Kidney (tissue), 14 donors: Measurements from ENCODE around the gene MAP2K3. TPM values are rescaled to one million over a fixed set of nuclear protein-coding genes. Genes with fewer than 3 reads are reported as not detected.

Source experiments
- DNase-seq, 5 donors: peaks; one replicate each; pipeline ENCODE4 v3.0.0-alpha.2; 2013 to 2020
- FAIRE-seq: peaks from 2 replicates; lab custom pipeline; 2012; peaks lifted over from hg19 to GRCh38; lab: Jason Lieb, UNC
- H3K27ac ChIP-seq, 2 donors: one replicate each; pipeline ENCODE4 v1.7.0; 2013; ENCODE audit warnings: low read depth in 2 of 2, low read length in 2 of 2, inconsistent platforms in 1 of 2
- H3K27me3 ChIP-seq: one replicate; pipeline ENCODE4 v1.7.1; 2013; ENCODE audit warnings: low read length, inconsistent platforms; ENCODE audit not compliant: control insufficient read depth, insufficient read depth
- H3K36me3 ChIP-seq, 3 donors: one replicate each; pipeline versions ENCODE4 v1.7.0 to v1.7.1; 2013; ENCODE audit warnings: low read length in 3 of 3, control low read depth in 1 of 3, inconsistent platforms in 1 of 3; ENCODE audit not compliant: insufficient read depth in 3 of 3, control insufficient read depth in 2 of 3
- H3K4me1 ChIP-seq, 3 donors: one replicate each; pipeline versions ENCODE4 v1.7.0 to v1.7.1; 2013; ENCODE audit warnings: low read length in 3 of 3, inconsistent platforms in 1 of 3, low read depth in 1 of 3; ENCODE audit not compliant: control insufficient read depth in 2 of 3, insufficient read depth in 2 of 3
- H3K4me3 ChIP-seq, 3 donors: one replicate each; pipeline versions ENCODE4 v1.7.0 to v1.8.1; 2013; ENCODE audit warnings: low read length in 3 of 3, control low read depth in 1 of 3, inconsistent platforms in 1 of 3
- H3K9ac ChIP-seq, 3 donors: one replicate each; pipeline versions ENCODE4 v1.7.0 to v1.7.1; 2013; ENCODE audit warnings: low read length in 3 of 3, control low read depth in 1 of 3, inconsistent platforms in 1 of 3
- H3K9me3 ChIP-seq, 3 donors: one replicate each; pipeline versions ENCODE4 v1.7.0 to v1.7.1; 2013; ENCODE audit warnings: low read length in 3 of 3, control low read depth in 1 of 3, inconsistent platforms in 1 of 3; ENCODE audit not compliant: control insufficient read depth in 2 of 3, insufficient read depth in 1 of 3
- intact Hi-C: fragments of 100-400 bp; cut with DNase I; formaldehyde crosslinking; loops from one replicate; pipeline ENCODE4 v1.11.1; 2022
- polyA plus RNA-seq: library from polyadenylated mRNA; stranded (reverse); fragments of 350-450 nt; fragmentation: Illumina TruSeq; extraction: RNeasy Lipid Tissue Mini Kit (QIAGEN cat#74804); gene quantifications from one replicate; pipeline ENCODE4 v1.2.3, GENCODE V29; 2014; ENCODE audit warnings: low read depth, low replicate concordance; ENCODE audit not compliant: insufficient read depth
- total RNA-seq: library from RNA; stranded (reverse); fragmentation: NEBNext Ultra II Directional; extraction: Animal tissue kit (Norgen Biotek cat#: 25700); gene quantifications from one replicate; pipeline ENCODE4 v1.2.1, GENCODE V29; 2021
- TF ChIP-seq, protein P1 (sequence below): IDR thresholded peaks from 3 replicates; pipeline ENCODE4 v1.5.1; 2012; ENCODE audit warnings: mild to moderate bottlenecking, moderate library complexity, borderline replicate concordance; ENCODE audit not compliant: insufficient read depth; ENCODE audit errors: extremely low read depth
- donor health status: control.
- donor health status: control.
- donor health status: control.
- donor health status: control.
- donor health status: control.
- donor health status: DM: yes; HTN: yes; CAD: no.
- donor health status: Normal renal cell carcinoma (clear cell type).

The MAP2K3 gene
- total and polyA plus RNA-seq, 2 donors from 2014 or later: 40.1 to 44.0 TPM

DNA sequence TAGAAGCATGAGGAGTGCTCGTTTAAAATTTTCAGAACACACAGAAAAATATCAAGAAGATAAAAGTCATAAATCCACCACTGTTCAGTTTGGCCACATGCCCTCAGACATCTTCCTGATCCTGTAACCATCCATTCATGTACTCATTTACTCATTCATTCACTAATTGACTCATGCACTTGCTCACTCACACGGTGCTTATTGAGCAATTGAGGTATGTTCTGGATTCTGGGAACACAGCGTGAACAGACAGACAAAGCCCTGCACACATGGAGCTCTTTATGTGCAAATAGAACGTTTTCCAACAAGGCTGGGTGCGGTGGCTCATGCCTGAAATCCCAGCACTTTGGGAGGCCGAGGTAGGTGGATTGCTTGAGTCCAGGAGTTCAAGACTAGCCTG is 21.1 kb upstream of the MAP2K3 start:
- H3K9me3 ChIP-seq: no peaks in the 10 kb centered on the region
- H3K27ac ChIP-seq: no peak overlapping the region
- H3K4me3 ChIP-seq: no peak overlapping the region
- H3K9ac ChIP-seq: no peak overlapping the region
- TF ChIP-seq, protein P1, sequence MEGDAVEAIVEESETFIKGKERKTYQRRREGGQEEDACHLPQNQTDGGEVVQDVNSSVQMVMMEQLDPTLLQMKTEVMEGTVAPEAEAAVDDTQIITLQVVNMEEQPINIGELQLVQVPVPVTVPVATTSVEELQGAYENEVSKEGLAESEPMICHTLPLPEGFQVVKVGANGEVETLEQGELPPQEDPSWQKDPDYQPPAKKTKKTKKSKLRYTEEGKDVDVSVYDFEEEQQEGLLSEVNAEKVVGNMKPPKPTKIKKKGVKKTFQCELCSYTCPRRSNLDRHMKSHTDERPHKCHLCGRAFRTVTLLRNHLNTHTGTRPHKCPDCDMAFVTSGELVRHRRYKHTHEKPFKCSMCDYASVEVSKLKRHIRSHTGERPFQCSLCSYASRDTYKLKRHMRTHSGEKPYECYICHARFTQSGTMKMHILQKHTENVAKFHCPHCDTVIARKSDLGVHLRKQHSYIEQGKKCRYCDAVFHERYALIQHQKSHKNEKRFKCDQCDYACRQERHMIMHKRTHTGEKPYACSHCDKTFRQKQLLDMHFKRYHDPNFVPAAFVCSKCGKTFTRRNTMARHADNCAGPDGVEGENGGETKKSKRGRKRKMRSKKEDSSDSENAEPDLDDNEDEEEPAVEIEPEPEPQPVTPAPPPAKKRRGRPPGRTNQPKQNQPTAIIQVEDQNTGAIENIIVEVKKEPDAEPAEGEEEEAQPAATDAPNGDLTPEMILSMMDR: no peak
- DNase-seq (no peak), FAIRE-seq (no peak)
- intact Hi-C loops: no loop called here
- H3K27me3 ChIP-seq: no peaks in the 10 kb centered on the region
- H3K36me3 ChIP-seq: no peaks in the 10 kb centered on the region
- H3K4me1 ChIP-seq: no peaks in the 10 kb centered on the region

DNA sequence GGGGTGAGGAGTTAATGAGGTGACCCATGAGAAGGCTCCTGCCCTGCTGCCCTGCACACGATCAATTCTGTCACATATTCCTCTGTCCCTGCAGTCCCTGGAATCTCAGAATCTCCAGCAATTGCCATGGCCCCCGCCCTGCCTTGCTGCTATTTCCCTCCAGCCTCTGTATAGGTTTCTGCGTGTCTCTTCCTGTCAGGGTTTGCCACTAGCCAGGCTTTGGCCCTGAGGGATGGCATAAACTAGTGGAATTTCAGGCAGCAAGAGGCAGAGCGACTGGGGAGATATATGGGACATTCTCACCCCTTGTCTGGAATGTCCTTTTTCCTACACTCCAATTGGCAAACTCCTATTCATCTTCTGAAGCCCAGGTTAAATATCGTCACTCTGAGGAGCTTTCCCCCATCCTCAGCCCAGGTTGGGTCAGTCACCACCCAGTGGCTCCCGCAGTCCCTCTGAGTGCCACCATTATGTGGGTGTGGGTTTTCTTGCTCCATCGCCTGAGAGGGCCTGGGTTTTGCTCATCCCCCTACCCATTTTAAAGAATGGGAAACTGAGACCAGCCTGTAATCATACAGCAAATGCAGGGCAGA is 15.8 kb upstream of the MAP2K3 start:
- TF ChIP-seq, protein P1: no peak
- Histone ChIP-seq H3K9ac (no peak overlapping the region), H3K4me1 (no peaks in the 10 kb centered on the region), H3K27me3 (no peaks in the 10 kb centered on the region), H3K36me3 (no peaks in the 10 kb centered on the region), H3K4me3 (no peak overlapping the region), H3K27ac (no peak overlapping the region), H3K9me3 (no peaks in the 10 kb centered on the region)
- FAIRE-seq (no peak), DNase-seq (no peak)
- intact Hi-C loops: no loop called here

DNA sequence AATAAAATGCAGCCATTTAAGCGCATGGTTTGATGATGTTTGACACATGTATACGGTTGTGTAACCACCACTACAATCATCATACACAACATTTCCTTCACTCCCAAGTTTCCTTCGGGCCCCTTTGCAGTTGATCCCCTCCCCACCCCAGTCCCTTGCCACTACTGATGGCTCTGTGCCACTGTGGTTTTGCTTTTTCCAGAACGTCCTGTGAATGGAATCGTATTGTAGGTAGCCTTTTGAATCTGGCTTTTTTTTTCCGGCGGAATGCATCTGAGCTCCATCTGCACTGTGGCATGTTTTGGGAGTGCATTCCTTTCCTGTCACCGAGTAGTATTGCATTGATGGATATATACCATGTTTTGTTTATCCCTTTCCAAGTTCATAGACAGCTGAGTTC is 15.1 kb upstream of the MAP2K3 start:
- no peaks in the 10 kb centered on the region for H3K36me3 ChIP-seq
- no peak for FAIRE-seq
- no peak overlapping the region for H3K4me3 ChIP-seq
- no peak overlapping the region for H3K9ac ChIP-seq
- DNase-seq: no peak
- no peaks in the 10 kb centered on the region for H3K27me3 ChIP-seq
- no peaks in the 10 kb centered on the region for H3K9me3 ChIP-seq
- H3K27ac ChIP-seq: no peak overlapping the region
- TF ChIP-seq, protein P1: no peak
- H3K4me1 ChIP-seq: no peaks in the 10 kb centered on the region
- intact Hi-C loops: no loop called here
